K562 (cell line): Measurements from ENCODE around the gene FUCA1. TPM values are rescaled to one million over a fixed set of nuclear protein-coding genes. Genes with fewer than 3 reads are reported as not detected.

Experiments
- DPF2 ChIP-seq: fragments of 450-650 bp; IDR thresholded peaks from 2 replicates; pipeline ENCODE4 v1.6.1; 2016
- E2F3 ChIP-seq: fragments of 250-450 bp; sonication (Bioruptor Pico); IDR thresholded peaks from 2 replicates; pipeline ENCODE4 v1.4.0; 2020; ENCODE audit warnings: mild to moderate bottlenecking
- MAFG ChIP-seq: fragments of 450-650 bp; conservative IDR thresholded peaks from 2 replicates; pipeline ENCODE4 v1.6.1; 2016; ENCODE audit warnings: missing genetic modification characterization, missing compliant biosample characterization
- MED1 ChIP-seq: sonication (generic); formaldehyde crosslinking; IDR thresholded peaks from 2 replicates; pipeline ENCODE4 v1.8.1; 2023; ENCODE audit warnings: missing genetic modification reagents, borderline replicate concordance
- POLR2AphosphoS2 ChIP-seq: IDR thresholded peaks from 2 replicates; pipeline ENCODE4 v1.6.1; 2012; ENCODE audit warnings: low read length, improper control_type of control experiment
- POU5F1 ChIP-seq: fragments of 150-350 bp; IDR thresholded peaks from 2 replicates; pipeline ENCODE4 v1.6.1; 2014; ENCODE audit warnings: borderline replicate concordance, low read length, low read depth, mild to moderate bottlenecking; ENCODE audit not compliant: partially characterized antibody
- TARDBP ChIP-seq: fragments of 450-650 bp; IDR thresholded peaks from 2 replicates; pipeline ENCODE4 v1.6.1; 2016
- WHSC1 ChIP-seq: IDR thresholded peaks from one replicate; pipeline ENCODE4 v1.6.1; 2012; ENCODE audit warnings: low read length, control low read depth, inconsistent platforms
- ZFP36 ChIP-seq: fragments of 150-350 bp; IDR thresholded peaks from 2 replicates; pipeline ENCODE4 v1.6.1; 2018; ENCODE audit warnings: low read length, low read depth; ENCODE audit not compliant: partially characterized antibody
- ZNF431 ChIP-seq: sonication (generic); formaldehyde crosslinking; IDR thresholded peaks from 2 replicates; pipeline ENCODE4 v1.8.0; 2022; ENCODE audit warnings: mild to moderate bottlenecking, missing genetic modification reagents
- polyA plus RNA-seq, 8 experiments: library from polyadenylated mRNA; depleted of rRNA in 4 of 8; stranded (reverse) in 5 of 8; unstranded in 3 of 8; fragments of >200 nt; fragmentation: Nextera tagmentation in 2 of 8; fragmentation: Illumina TruSeq in 1 of 8; extraction: Ambion mirVana in 2 of 8; extraction: Trizol in 1 of 8; gene quantifications; 2 replicates each; pipeline versions ENCODE4 v1.2.1 to v1.2.3, GENCODE V29; 2011 to 2014; ENCODE audit warnings: inconsistent platforms in 1 of 8, missing spikeins in 1 of 8
- total RNA-seq, 7 experiments: library from RNA; depleted of rRNA in 6 of 7; stranded (reverse); fragments of >200 nt in 6 of 7; fragmentation: Illumina TruSeq in 2 of 7; extraction: Trizol in 2 of 7; gene quantifications; 2 replicates each; pipeline versions ENCODE4 v1.2.1 to v1.2.3, GENCODE V29; 2011 to 2021; ENCODE audit warnings: low replicate concordance in 1 of 7
- TF ChIP-seq, protein P1 (sequence below): sonication (generic); formaldehyde crosslinking; IDR thresholded peaks from 2 replicates; pipeline ENCODE4 v1.8.0; 2022; ENCODE audit warnings: mild to moderate bottlenecking, missing genetic modification reagents
- TF ChIP-seq, protein P2 (sequence below): fragments of 250-450 bp; sonication (Bioruptor Pico); IDR thresholded peaks from 2 replicates; pipeline ENCODE4 v1.6.1; 2021; ENCODE audit warnings: mild to moderate bottlenecking
- TF ChIP-seq, protein P3 (sequence below): fragments of 450-650 bp; formaldehyde crosslinking; IDR thresholded peaks from 2 replicates; pipeline ENCODE4 v1.4.0; 2020; ENCODE audit warnings: mild to moderate bottlenecking, mixed read lengths
- TF ChIP-seq, protein P4 (sequence below): fragments of 450-650 bp; IDR thresholded peaks from 2 replicates; pipeline ENCODE4 v1.6.1; 2016; ENCODE audit warnings: missing biosample characterization, missing genetic modification characterization
- TF ChIP-seq, protein P5 (sequence below): fragments of 450-650 bp; IDR thresholded peaks from 2 replicates; pipeline ENCODE4 v1.7.1; 2018; ENCODE audit warnings: mild to moderate bottlenecking, low read depth; ENCODE audit not compliant: partially characterized antibody
- TF ChIP-seq, protein P6 (sequence below): fragments of 450-650 bp; conservative IDR thresholded peaks from 2 replicates; pipeline ENCODE4 v1.6.1; 2016; ENCODE audit warnings: missing genetic modification characterization, low read depth, mild to moderate bottlenecking, control low read depth, missing compliant biosample characterization

FUCA1 gene
- total and polyA plus RNA-seq, 9 of the 15 experiments (the other 6 are each of a cell fraction or from before 2014, with no cell fraction given): 7.0 to 20.5 (median 13.5) TPM

DNA sequence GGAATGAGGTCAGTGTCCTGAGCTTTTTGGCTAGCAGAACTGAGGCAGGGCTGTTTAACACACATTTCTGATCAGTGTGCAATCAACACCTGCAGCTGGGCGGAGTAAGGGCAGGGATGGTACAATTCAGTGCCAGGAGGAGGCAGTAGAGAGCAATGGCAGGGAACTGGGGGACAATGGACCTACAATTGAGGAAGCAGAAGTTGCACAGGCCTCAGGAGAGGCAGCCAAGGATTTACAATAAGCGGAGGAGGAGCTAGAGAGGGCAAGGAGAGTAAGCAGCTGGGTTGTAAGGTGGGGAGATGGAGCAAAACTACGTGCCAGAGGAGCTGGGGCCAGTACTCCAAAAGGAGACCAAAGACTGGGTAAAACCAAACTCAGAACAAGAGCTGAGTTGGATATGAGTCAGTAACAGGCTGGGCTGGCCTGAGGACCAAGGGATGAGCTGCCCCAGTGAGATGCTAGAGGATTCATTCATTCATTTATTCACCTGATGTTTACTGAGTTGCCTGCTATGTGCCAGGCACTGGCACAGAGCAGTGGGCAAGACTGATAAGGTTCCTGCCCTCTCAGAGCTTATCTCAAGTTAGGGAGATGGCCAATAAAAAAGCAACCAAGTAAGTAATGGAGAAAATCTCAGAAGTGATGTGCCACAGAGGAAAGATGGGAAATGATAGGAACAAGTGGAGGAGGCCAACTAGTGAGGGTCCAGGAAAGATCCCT, 57.1 kb downstream of the FUCA1 start (continued):
- no peak for TF ChIP-seq ZFP36
- TF ChIP-seq POU5F1: no peak
- TF ChIP-seq MAFG (tag): no peak
- no peak for TF ChIP-seq ZNF431 (CRISPR knock-in tag)
- TF ChIP-seq WHSC1: no peak
- TF ChIP-seq E2F3 (CRISPR knock-in tag): no peak
- TF ChIP-seq, protein P1, sequence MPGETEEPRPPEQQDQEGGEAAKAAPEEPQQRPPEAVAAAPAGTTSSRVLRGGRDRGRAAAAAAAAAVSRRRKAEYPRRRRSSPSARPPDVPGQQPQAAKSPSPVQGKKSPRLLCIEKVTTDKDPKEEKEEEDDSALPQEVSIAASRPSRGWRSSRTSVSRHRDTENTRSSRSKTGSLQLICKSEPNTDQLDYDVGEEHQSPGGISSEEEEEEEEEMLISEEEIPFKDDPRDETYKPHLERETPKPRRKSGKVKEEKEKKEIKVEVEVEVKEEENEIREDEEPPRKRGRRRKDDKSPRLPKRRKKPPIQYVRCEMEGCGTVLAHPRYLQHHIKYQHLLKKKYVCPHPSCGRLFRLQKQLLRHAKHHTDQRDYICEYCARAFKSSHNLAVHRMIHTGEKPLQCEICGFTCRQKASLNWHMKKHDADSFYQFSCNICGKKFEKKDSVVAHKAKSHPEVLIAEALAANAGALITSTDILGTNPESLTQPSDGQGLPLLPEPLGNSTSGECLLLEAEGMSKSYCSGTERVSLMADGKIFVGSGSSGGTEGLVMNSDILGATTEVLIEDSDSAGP (CRISPR knock-in tag): no peak
- TF ChIP-seq, protein P2, sequence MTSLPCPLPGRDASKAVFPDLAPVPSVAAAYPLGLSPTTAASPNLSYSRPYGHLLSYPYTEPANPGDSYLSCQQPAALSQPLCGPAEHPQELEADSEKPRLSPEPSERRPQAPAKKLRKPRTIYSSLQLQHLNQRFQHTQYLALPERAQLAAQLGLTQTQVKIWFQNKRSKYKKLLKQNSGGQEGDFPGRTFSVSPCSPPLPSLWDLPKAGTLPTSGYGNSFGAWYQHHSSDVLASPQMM (CRISPR knock-in tag): no peak
- no peak for TF ChIP-seq DPF2
- TF ChIP-seq POLR2AphosphoS2: no peak
- TF ChIP-seq, protein P3, sequence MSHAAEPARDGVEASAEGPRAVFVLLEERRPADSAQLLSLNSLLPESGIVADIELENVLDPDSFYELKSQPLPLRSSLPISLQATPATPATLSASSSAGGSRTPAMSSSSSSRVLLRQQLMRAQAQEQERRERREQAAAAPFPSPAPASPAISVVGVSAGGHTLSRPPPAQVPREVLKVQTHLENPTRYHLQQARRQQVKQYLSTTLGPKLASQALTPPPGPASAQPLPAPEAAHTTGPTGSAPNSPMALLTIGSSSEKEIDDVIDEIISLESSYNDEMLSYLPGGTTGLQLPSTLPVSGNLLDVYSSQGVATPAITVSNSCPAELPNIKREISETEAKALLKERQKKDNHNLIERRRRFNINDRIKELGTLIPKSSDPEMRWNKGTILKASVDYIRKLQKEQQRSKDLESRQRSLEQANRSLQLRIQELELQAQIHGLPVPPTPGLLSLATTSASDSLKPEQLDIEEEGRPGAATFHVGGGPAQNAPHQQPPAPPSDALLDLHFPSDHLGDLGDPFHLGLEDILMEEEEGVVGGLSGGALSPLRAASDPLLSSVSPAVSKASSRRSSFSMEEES (CRISPR knock-in tag): no peak
- no peak for TF ChIP-seq TARDBP
- TF ChIP-seq, protein P4, sequence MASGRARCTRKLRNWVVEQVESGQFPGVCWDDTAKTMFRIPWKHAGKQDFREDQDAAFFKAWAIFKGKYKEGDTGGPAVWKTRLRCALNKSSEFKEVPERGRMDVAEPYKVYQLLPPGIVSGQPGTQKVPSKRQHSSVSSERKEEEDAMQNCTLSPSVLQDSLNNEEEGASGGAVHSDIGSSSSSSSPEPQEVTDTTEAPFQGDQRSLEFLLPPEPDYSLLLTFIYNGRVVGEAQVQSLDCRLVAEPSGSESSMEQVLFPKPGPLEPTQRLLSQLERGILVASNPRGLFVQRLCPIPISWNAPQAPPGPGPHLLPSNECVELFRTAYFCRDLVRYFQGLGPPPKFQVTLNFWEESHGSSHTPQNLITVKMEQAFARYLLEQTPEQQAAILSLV (tag): no peak
- no peak for TF ChIP-seq MED1 (CRISPR knock-in tag)
- TF ChIP-seq, protein P5, sequence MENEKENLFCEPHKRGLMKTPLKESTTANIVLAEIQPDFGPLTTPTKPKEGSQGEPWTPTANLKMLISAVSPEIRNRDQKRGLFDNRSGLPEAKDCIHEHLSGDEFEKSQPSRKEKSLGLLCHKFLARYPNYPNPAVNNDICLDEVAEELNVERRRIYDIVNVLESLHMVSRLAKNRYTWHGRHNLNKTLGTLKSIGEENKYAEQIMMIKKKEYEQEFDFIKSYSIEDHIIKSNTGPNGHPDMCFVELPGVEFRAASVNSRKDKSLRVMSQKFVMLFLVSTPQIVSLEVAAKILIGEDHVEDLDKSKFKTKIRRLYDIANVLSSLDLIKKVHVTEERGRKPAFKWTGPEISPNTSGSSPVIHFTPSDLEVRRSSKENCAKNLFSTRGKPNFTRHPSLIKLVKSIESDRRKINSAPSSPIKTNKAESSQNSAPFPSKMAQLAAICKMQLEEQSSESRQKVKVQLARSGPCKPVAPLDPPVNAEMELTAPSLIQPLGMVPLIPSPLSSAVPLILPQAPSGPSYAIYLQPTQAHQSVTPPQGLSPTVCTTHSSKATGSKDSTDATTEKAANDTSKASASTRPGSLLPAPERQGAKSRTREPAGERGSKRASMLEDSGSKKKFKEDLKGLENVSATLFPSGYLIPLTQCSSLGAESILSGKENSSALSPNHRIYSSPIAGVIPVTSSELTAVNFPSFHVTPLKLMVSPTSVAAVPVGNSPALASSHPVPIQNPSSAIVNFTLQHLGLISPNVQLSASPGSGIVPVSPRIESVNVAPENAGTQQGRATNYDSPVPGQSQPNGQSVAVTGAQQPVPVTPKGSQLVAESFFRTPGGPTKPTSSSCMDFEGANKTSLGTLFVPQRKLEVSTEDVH: no peak
- TF ChIP-seq, protein P6, sequence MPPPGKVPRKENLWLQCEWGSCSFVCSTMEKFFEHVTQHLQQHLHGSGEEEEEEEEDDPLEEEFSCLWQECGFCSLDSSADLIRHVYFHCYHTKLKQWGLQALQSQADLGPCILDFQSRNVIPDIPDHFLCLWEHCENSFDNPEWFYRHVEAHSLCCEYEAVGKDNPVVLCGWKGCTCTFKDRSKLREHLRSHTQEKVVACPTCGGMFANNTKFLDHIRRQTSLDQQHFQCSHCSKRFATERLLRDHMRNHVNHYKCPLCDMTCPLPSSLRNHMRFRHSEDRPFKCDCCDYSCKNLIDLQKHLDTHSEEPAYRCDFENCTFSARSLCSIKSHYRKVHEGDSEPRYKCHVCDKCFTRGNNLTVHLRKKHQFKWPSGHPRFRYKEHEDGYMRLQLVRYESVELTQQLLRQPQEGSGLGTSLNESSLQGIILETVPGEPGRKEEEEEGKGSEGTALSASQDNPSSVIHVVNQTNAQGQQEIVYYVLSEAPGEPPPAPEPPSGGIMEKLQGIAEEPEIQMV: no peak
